ENCODE data around the gene NCF4. TPM values are rescaled to one million over a fixed set of nuclear protein-coding genes. Genes with fewer than 3 reads are reported as not detected.

The NCF4 gene
- total and polyA plus RNA-seq, 9 of the 15 experiments (the other 6 are each of a cell fraction or from before 2014, with no cell fraction given): 0.04 to 0.95 (median 0.33) TPM

DNA sequence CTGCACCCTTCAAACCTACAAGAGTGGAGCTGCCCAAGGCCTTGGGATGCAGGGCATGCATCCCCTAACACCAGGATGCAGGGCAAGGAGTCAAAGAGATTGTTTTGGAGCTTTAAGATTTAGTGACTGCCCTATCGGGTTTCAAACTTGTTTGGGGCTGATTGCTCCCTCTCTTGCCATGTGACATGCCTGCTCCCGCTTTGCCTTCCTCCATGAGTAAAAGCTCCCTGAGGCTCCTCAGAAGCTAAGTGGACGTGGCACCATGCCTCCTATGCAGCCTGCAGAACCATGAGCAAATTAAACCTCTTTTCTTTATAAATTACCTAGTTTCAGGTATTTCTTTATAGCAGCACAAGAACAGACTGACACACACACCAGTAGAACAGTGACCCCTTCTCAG is 36.8 kb downstream of the NCF4 start (continued):
- no peak for TF ChIP-seq ESRRA (IDR thresholded peaks at IDR 0.05; ENCODE audit: borderline replicate concordance, low read depth)
- no peak for TF ChIP-seq ZNF76 (CRISPR knock-in tag; IDR thresholded peaks at IDR 0.05; ENCODE audit: borderline replicate concordance)

DNA sequence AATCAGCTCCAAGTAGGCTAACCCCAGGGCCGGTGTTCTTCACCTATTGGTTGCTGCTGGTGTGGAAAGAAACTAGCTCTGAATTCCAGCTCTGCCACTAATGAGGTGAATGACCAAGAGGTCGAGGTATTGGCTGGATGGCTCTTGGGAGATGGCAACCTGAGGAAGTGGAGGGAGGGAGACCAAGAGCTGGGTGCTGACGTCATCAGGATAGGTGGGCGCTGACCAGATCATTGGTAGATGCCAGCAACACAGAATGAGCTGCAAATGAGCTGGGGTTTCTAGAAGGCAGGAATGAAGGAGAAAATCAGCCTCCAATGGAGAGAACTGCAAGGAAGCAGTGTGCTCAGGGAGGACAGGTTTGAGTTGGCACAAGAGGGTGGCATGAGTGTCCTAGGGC is 37.9 kb downstream of the NCF4 start:
- H3K4me2 ChIP-seq (ENCODE audit: insufficient read depth, low read length): no peak overlapping the region
- intact Hi-C loops (cut with micrococcal nuclease): no loop called here
- CTCF ChIA-PET (ENCODE audit: low intra/inter-chr PET ratio): no interaction called here
- H3K9me1 ChIP-seq (ENCODE audit: control insufficient read depth, insufficient read depth, low read length): no peaks in the 10 kb centered on the region
- no peak overlapping the region for H3K27ac ChIP-seq (ENCODE audit: extremely low read depth, low read depth, low read length)
- H3K4me1 ChIP-seq (replicated peaks in 1 of 2; ENCODE audit: control insufficient read depth in 2 of 2, insufficient read depth in 2 of 2, low read length in 2 of 2): peaks cover 0 to 5% of the 10 kb centered on the region in 2 experiments; a peak in 1 of 5 replicates
- in situ Hi-C loops (cut with MboI): no loop called here
- no peaks in the 10 kb centered on the region for H3K9me3 ChIP-seq (replicated peaks; ENCODE audit: control insufficient read depth, insufficient read depth, low read depth, low read length)
- WGBS (ENCODE audit: insufficient coverage, low coverage, missing lambda C conversion rate): 0% methylated on average over 4 of the region's 4 CpGs
- TF ChIP-seq, protein P1, sequence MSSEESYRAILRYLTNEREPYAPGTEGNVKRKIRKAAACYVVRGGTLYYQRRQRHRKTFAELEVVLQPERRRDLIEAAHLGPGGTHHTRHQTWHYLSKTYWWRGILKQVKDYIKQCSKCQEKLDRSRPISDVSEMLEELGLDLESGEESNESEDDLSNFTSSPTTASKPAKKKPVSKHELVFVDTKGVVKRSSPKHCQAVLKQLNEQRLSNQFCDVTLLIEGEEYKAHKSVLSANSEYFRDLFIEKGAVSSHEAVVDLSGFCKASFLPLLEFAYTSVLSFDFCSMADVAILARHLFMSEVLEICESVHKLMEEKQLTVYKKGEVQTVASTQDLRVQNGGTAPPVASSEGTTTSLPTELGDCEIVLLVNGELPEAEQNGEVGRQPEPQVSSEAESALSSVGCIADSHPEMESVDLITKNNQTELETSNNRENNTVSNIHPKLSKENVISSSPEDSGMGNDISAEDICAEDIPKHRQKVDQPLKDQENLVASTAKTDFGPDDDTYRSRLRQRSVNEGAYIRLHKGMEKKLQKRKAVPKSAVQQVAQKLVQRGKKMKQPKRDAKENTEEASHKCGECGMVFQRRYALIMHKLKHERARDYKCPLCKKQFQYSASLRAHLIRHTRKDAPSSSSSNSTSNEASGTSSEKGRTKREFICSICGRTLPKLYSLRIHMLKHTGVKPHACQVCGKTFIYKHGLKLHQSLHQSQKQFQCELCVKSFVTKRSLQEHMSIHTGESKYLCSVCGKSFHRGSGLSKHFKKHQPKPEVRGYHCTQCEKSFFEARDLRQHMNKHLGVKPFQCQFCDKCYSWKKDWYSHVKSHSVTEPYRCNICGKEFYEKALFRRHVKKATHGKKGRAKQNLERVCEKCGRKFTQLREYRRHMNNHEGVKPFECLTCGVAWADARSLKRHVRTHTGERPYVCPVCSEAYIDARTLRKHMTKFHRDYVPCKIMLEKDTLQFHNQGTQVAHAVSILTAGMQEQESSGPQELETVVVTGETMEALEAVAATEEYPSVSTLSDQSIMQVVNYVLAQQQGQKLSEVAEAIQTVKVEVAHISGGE (CRISPR knock-in tag; IDR thresholded peaks at IDR 0.05): no peak
- no TSS peak for BruUV-seq (replicated peaks)
- no peaks in the 10 kb centered on the region for H3K79me2 ChIP-seq (ENCODE audit: control insufficient read depth, insufficient read depth, low read length)
- H2AFZ ChIP-seq (ENCODE audit: low read depth, low read length): no peak overlapping the region
- peaks cover 0 to 6% of the 10 kb centered on the region in 2 experiments; a peak in 1 of 5 replicates for H3K27me3 ChIP-seq (ENCODE audit: control insufficient read depth in 2 of 2, insufficient read depth in 2 of 2, low read length in 2 of 2)
- no peak for ATAC-seq
- POLR2A ChIA-PET: interaction anchor here (1.5 kb wide), 1 partner anchor 39 kb away, joined by 6 read pairs; no protein-coding TSS in a partner anchor
- no peak overlapping the region for H3K4me3 ChIP-seq
- no peak overlapping the region for H3K9ac ChIP-seq (ENCODE audit: insufficient read depth in 1 of 2, low read depth in 2 of 2, low read length in 2 of 2)
- no peak for DNase-seq (ENCODE audit: extremely low read depth in 1 of 4, low spot score in 3 of 4)
- H3K36me3 ChIP-seq (ENCODE audit: control insufficient read depth, insufficient read depth, low read length): no peaks in the 10 kb centered on the region
- FAIRE-seq: no peak
- no peaks in the 10 kb centered on the region for H4K20me1 ChIP-seq (replicated peaks; ENCODE audit: control insufficient read depth, insufficient read depth, low read length)

Data from K562 (cell line).